GM21390 (cell line): ENCODE results near the gene CD8B2.
"Not testable (repeated sequence)": the region's sequence is repeated elsewhere in the genome, so short reads cannot be mapped to it uniquely, and the experiment has no call there.

Source experiments
- ATAC-seq: cut with Tn5 transposase; IDR thresholded peaks from one replicate; pipeline ENCODE4 v1.9.1; 2021; ENCODE audit not compliant: unreplicated experiment

The CD8B2 gene

DNA sequence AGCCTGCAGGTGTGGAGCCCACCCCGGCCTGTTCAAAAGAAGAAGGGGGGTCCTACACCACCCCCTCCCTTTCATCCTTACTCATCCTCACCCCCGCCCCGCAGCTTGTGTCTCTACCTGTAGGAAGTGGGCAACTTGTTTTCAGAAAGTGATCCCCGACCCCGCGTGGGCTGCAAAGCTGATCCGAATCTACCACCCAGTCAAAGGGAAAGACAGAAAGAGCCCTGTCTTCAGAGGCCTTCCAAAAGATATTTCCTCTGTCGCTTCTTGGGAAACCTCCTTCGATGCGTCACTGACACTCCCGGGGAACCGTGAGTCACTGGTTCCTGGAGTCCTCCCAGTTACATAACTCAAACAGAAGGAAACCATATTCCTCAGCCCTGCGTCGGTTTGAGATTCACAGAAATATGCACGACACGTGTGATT lies 24.3 kb downstream of the CD8B2 start:
- ATAC-seq, result not testable (repeated sequence)

DNA sequence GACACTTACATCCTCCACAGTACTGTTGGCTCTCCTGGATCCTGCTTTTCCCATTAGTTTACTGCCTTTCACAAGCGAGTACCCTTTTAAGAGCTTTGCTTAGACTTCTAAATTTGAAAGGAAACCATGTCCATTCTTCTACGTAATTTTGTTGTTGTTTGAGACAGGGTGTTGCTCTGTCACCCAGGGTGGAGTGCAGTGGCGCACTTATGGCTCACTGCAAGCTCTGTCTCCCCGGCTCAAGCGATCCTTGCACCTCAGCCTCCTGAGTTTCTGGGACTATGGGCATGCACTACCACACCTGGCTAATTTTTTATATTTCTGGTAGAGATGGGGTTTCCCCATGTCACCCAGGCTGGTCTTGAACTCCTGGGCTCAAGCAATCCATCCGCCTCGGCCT lies 24.8 kb downstream of the CD8B2 start:
- ATAC-seq, result not testable (repeated sequence)

DNA sequence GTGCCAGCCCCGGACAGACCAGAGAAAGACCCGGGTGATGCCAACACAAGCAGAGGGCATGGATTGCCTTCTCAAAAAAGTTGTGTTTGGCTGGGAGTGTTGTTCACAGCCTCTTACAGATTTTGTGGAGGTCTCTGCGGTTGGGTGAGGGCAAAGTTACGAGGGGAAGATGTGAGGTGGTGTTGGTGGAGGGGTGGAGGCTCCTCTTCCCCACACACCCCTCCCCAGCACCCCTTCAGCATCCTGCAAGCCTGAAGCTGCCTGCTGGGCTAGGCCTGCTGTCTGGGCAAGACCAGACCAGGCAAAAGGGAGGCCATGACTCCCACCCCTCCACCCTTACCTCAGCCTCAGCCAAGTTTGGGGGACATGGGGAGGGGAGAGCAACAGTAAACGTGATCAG lies 26.2 kb downstream of the CD8B2 start:
- not testable (repeated sequence) for ATAC-seq

DNA sequence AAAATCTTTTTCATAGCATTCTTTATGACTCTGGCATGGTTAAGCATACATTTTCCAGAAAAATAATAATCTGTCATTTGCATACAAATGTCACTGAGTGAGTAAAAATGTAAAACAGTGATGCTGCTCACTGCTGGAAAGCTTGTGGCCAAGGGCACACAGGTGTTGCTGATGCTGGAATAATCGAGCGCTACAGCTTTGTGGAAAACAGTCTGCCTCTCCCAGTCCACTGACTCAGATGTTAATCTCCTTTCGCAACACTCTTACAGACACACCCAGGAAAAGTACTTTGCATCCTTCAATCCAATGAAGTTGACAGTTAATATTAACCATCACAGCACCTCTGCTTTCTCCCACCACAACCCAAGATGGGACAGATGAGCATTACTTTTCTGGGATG lies 27.7 kb downstream of the CD8B2 start:
- not testable (repeated sequence) for ATAC-seq

GRCh38 chr2:106516436-106516835 lies 29.3 kb downstream of the CD8B2 start:
- ATAC-seq, result no peak

DNA sequence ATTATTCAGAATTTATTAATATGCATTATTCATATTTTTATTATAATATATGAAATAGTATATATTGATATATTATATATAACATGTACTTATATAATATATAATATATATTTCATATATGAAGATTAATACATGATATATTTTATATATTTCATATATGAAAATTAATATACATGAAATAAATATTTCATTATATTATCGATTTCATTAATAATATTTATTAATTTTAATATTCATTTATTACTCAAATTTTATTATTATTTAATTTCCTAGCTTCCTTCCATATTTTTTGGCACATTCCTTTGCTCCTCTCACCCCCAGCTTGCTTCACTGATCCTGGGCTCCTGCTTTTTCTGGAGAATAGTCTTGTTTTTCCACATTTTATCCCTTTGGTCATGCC lies 29.7 kb downstream of the CD8B2 start:
- ATAC-seq, result no peak

- no peak for ATAC-seq
Measured at GRCh38 chr2:106517329-106517728, 30.2 kb downstream of the CD8B2 start.

GRCh38 chr2:106519767-106520166 lies 32.6 kb downstream of the CD8B2 start:
- no peak for ATAC-seq

GRCh38 chr2:106521016-106521415 lies 33.9 kb downstream of the CD8B2 start:
- no peak for ATAC-seq

DNA sequence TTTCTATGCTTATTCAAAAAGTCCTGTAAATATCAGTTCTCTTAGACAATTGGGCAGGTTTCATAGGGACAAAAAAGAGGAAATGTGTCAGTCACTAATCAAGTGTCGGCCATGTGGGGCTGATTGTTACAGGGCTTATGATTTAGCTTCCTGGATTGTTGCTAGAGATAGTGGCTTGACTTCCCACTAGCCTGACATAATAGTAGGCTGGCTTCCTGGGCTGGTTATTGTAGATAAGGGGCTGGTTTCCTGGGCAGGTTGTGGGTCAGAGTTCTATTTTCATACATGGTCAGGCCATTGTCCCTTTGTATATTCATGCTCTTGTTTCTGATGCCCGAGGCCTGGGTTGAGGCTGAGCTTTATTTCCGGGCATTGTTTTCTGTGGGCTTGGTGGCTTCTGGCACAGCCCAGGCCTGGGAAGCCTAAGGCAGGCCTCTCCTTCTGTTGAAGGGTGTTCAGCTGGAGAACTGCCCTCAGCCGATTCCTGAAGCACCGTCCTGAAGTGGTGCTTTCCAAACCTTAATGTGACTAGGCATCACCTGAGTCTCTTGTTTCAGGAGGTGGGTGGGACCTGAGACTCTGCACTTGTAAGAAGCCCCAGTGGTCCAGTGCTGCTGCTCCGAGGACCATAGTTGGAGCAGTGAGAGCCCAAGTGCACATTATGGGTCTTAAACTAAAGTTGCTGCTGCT lies 37.0 kb downstream of the CD8B2 start:
- no peak for ATAC-seq

DNA sequence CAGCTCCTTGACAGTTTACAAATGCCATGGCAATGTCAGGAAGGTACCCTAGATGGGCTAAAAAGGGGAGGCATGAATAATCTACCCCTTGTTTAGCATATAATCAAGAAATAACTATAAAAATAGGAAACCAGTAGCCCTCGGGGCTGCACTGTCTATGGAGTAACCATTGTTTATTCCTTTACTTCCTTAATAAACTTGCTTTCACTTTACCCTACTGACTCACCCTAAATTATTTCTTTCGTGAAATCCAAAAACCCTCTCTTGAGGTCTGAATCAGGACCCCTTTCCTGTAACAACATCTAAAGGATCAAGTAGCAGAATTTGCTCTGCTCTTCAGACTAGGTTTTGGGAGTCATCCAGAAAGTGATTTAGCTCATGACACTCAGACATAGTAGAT lies 43.7 kb downstream of the CD8B2 start:
- no peak for ATAC-seq

DNA sequence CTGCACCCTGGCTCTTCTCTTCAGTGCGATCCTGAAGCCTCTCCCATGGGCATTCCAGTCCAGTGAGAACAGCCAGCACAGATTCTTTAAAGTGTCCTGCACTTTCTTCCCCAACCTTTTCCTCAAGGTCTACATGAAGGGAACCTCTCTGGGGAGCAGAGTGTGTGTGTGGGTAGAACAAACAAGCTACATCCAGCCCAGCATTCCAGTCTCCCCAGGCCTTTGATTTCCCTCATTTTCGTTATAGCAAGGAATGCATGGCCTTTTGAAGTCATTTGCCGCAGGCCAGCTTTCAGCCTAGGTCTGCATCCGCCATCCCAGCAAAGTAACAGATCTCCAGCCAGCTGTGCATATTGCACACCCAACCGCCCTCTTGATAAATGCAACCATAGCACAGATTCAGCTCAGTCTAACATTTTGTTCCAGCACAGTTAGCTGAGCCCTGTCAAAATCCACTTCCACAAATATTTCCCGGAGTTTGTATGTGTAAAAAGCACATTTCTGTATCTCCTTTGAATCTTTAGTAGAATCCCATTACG lies 44.6 kb downstream of the CD8B2 start:
- no peak for ATAC-seq

DNA sequence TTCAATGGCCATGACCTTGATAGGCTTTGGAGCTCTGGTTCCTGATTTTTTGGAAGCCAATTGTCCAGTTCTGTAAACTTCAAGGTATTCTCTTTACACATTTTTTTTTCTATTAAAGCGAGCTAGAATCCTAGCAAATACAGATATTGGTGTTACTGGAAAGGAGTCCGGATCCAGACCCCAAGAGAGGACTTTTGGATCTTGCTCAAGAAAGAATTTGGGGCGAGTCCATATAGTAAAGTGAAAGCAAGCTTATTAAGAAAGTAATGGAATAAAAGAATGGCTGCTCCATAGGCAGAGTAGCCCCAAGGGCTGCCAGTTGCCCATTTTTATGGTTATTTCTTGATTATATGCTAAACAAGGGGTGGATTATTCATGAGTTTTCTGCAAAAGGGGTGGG lies 45.1 kb downstream of the CD8B2 start:
- ATAC-seq, result no peak

- ATAC-seq, result no peak
Measured at GRCh38 chr2:106534471-106534870, 47.3 kb downstream of the CD8B2 start.

- no peak for ATAC-seq
Measured at GRCh38 chr2:106536490-106536889, 49.3 kb downstream of the CD8B2 start.

DNA sequence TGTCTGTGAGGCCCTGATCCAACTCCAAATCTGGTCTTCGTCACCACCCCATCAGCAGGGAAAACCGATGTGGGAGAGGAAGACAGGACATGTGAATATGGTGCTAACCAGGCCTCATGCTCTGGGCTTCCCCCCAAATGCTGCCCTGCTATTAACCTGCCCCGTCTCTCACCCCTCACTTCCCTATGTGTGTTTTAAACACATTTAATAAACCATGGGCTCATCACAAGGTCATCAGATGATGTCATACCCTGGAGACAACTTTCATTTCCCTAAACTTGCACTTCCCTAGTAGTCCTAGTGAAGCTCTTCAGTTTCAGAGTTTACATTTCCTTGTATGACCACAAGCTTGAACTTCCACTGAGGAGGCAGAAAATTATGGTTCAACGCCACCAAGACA lies 49.9 kb downstream of the CD8B2 start:
- ATAC-seq, result no peak

DNA sequence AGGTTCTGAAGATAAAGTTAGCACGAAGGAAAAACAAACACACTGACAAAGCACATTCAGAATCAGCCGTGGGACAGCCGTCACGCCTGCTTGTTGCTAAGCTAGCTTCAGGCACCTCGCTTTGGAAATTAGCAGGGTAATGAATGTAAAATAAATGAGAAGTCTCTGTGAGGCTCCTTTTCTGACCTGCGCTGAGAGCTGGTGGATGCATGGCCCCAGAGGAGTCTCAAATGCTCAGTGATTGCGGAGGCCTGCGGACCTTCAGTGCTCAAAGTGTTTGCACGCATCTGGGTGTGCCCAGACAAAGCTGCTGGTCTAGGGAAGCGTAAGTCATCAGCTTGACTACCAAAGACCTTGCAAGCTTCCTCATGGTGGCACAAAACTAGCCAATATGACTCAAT lies 50.6 kb downstream of the CD8B2 start:
- ATAC-seq, result no peak

- ATAC-seq, result no peak
Measured at GRCh38 chr2:106540886-106541285, 53.7 kb downstream of the CD8B2 start.

DNA sequence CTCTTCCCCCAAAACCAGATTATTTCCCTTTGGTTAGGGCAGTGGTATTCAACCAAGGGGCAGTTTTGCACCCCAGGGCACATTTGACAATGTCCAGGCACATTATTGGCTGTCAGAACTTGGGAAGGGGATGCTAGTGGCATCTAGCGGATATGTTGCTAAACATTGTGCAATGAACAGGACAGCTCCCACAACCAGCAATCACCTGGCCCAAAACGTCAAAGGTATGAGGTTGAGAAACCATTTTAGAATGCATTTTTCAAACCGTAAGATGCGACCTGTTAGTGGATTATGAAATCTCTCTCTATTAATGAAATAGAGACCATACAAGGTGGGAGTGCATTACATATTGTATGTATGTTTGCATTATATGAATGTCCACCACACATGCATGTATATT lies 54.2 kb downstream of the CD8B2 start:
- ATAC-seq, result no peak

DNA sequence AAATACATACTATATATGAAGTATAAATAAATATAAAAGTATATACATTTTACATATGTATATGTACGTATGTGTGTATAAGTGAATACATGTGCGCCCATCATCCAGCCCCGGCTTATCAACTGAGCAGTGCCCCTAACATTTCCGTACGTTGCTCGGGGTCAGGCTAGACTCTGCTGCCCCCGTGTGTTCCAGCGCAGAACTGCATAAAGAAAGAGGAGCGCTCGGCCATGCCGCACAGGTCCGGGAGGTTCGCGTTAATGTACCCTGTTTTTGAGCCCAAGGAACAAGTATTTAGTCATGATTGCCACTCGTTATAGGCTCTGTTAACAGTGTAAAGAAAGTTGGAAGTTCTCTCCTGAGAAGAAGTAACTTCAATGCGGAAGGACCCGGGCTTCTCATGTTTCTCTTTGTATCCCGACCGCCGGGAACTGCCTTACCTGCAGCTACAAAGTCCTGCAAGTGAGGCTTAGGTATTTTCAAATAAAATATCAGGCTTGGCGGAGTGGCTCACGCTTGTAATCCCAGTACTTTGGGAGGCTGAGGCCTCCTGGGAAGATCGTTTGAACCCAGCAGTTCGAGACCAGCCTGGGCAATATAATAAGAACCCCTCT lies 55.7 kb downstream of the CD8B2 start:
- ATAC-seq, result peak; percentile 92

DNA sequence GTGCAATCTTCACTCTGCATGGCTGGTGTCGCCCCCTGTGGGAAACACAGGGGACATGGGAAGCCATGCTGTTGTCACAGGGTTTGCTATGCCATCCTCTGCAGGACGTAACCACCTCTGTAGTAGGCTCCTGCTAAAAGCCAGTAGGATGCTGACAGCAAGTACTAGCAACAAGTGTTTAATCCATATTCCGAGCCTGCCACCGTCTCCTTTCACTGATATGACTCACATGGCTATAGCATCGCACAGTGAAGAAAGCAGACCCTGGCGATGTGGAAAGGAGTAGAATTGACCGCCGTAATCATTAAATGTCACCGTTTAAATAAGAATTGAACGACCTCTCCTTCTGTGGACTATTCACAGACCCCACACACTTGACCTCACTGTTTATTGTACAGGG lies 57.8 kb downstream of the CD8B2 start:
- ATAC-seq, result no peak

- no peak for ATAC-seq
Measured at GRCh38 chr2:106546391-106546990, 59.3 kb downstream of the CD8B2 start.
